ENCODE measurements around the gene WFIKKN2.

Gene WFIKKN2

GRCh38 chr17:50881182-50881581 lies 45.8 kb downstream of the WFIKKN2 start:
- peaks cover 16% of the 10 kb centered on the region for H3K4me1 ChIP-seq
- TF ChIP-seq CTCF (IDR thresholded peaks at IDR 0.05), result no peak
- H3K27me3 ChIP-seq (ENCODE audit: control insufficient read depth, insufficient read depth, low read length), result no peaks in the 10 kb centered on the region
- H3K4me2 ChIP-seq (ENCODE audit: low read length), result no peak overlapping the region
- H3K27ac ChIP-seq, result no peak overlapping the region
- no peaks in the 10 kb centered on the region for H3K36me3 ChIP-seq (ENCODE audit: control insufficient read depth, insufficient read depth, low read length)
- H2AFZ ChIP-seq, result no peak overlapping the region
- no peak overlapping the region for H3K4me3 ChIP-seq (ENCODE audit: low read depth, low read length)
- H3K9ac ChIP-seq, result no peak overlapping the region
- H3K79me2 ChIP-seq, result no peaks in the 10 kb centered on the region
- H3K9me3 ChIP-seq (ENCODE audit: control insufficient read depth, low read length), result no peaks in the 10 kb centered on the region

GRCh38 chr17:50882851-50883250 lies 47.5 kb downstream of the WFIKKN2 start:
- Histone ChIP-seq H2AFZ (no peak overlapping the region), H3K9ac (no peak overlapping the region), H3K4me2 (ENCODE audit: low read length) (no peak overlapping the region), H3K4me3 (ENCODE audit: low read depth, low read length) (no peak overlapping the region), H3K4me1 (peaks cover 16% of the 10 kb centered on the region), H3K27me3 (ENCODE audit: control insufficient read depth, insufficient read depth, low read length) (no peaks in the 10 kb centered on the region), H3K36me3 (ENCODE audit: control insufficient read depth, insufficient read depth, low read length) (no peaks in the 10 kb centered on the region), H3K79me2 (no peaks in the 10 kb centered on the region), H3K27ac (no peak overlapping the region), H3K9me3 (ENCODE audit: control insufficient read depth, low read length) (no peaks in the 10 kb centered on the region)
- TF ChIP-seq CTCF (IDR thresholded peaks at IDR 0.05), result no peak

- Histone ChIP-seq H3K27me3 (ENCODE audit: control insufficient read depth, insufficient read depth, low read length) (no peaks in the 10 kb centered on the region), H3K9ac (no peak overlapping the region), H2AFZ (peak overlapping the region; percentile 77), H3K4me3 (ENCODE audit: low read depth, low read length) (no peak overlapping the region), H3K4me1 (peaks cover 16% of the 10 kb centered on the region), H3K4me2 (ENCODE audit: low read length) (no peak overlapping the region), H3K79me2 (no peaks in the 10 kb centered on the region), H3K9me3 (ENCODE audit: control insufficient read depth, low read length) (no peaks in the 10 kb centered on the region), H3K36me3 (ENCODE audit: control insufficient read depth, insufficient read depth, low read length) (no peaks in the 10 kb centered on the region), H3K27ac (peak overlapping the region; percentile 16)
- no peak for TF ChIP-seq CTCF (IDR thresholded peaks at IDR 0.05)
Measured at GRCh38 chr17:50883850-50884438, 48.6 kb downstream of the WFIKKN2 start.

- Histone ChIP-seq H2AFZ (peak overlapping the region; percentile 77), H3K4me3 (ENCODE audit: low read depth, low read length) (no peak overlapping the region), H3K4me1 (peaks cover 16% of the 10 kb centered on the region), H3K9ac (no peak overlapping the region), H3K27ac (peak overlapping the region; percentile 16), H3K79me2 (no peaks in the 10 kb centered on the region), H3K36me3 (ENCODE audit: control insufficient read depth, insufficient read depth, low read length) (no peaks in the 10 kb centered on the region), H3K27me3 (ENCODE audit: control insufficient read depth, insufficient read depth, low read length) (no peaks in the 10 kb centered on the region), H3K4me2 (ENCODE audit: low read length) (no peak overlapping the region), H3K9me3 (ENCODE audit: control insufficient read depth, low read length) (no peaks in the 10 kb centered on the region)
- TF ChIP-seq CTCF (IDR thresholded peaks at IDR 0.05), result no peak
Measured at GRCh38 chr17:50884439-50885311, 49.3 kb downstream of the WFIKKN2 start.
